Esophagus squamous epithelium (tissue), 5 donors: Measurements from ENCODE around the gene DLG2. TPM values are rescaled to one million over a fixed set of nuclear protein-coding genes. Genes with fewer than 3 reads are reported as not detected.

Experiments used
- DNase-seq: peaks from one replicate; lab custom pipeline; 2025; lab: John Stamatoyannopoulos, UW
- H3K27ac ChIP-seq, 4 donors: fragments of 200-600 bp; sonication (generic); one replicate each; pipeline ENCODE4 v1.5.1; 2016 to 2019; ENCODE audit warnings: mild to moderate bottlenecking in 1 of 4
- H3K27me3 ChIP-seq, 4 donors: fragments of 200-600 bp; sonication (generic); 1 replicate in 3 of 4; 2 replicates in 1 of 4; pipeline versions ENCODE4 v1.5.1 to v1.6.0; 2017 to 2021; ENCODE audit warnings: antibody characterized with exemption in 1 of 4
- H3K36me3 ChIP-seq, 3 donors: fragments of 200-600 bp; sonication (generic); one replicate each; pipeline ENCODE4 v1.5.1; 2016 to 2019
- H3K4me1 ChIP-seq, 3 donors: fragments of 200-600 bp; sonication (generic); one replicate each; pipeline ENCODE4 v1.5.1; 2017 to 2019
- H3K4me3 ChIP-seq, 4 donors: fragments of 200-600 bp; sonication (generic); 1 replicate in 3 of 4; 2 replicates in 1 of 4; pipeline ENCODE4 v1.5.1; 2016 to 2019; ENCODE audit warnings: mild to moderate bottlenecking in 2 of 4, moderate library complexity in 1 of 4
- H3K9me3 ChIP-seq, 3 donors: fragments of 200-600 bp; sonication (generic); one replicate each; pipeline ENCODE4 v1.5.1; 2016 to 2019
- POLR2A ChIP-seq, 4 donors: fragments of 450-650 bp; IDR thresholded peaks; one replicate each; pipeline ENCODE4 v1.6.1; 2017; ENCODE audit warnings: antibody characterized with exemption in 4 of 4, mild to moderate bottlenecking in 4 of 4, moderate library complexity in 3 of 4
- WGBS, 2 donors: methylation state at CpG; one replicate each; pipeline ENCODE4 v1.1.5; 2018; 5-methylcytosine and 5-hydroxymethylcytosine counted together
- intact Hi-C: fragments of 100-400 bp; cut with DNase I; formaldehyde crosslinking; loops from one replicate; pipeline ENCODE4 v1.15.0; 2022
- total RNA-seq, 4 donors: library from RNA; depleted of rRNA; stranded (reverse); fragments of >200 nt; gene quantifications; one replicate each; pipeline ENCODE4 v1.1.0, GENCODE V29; 2016
- TF ChIP-seq, protein P1 (sequence below), 6 experiments: fragments of 450-650 bp in 4 of 6; fragments of 200-600 bp in 2 of 6; sonication (generic) in 2 of 6; IDR thresholded peaks; one replicate each; pipeline ENCODE4 v1.5.1; 2016 to 2019; ENCODE audit warnings: antibody characterized with exemption in 6 of 6, mild to moderate bottlenecking in 4 of 6, moderate library complexity in 4 of 6
- donor health status: DM: yes; HTN: yes; CAD: no.

The DLG2 gene
- total RNA-seq, 4 donors from 2014 or later = 2.9 to 27.7 (median 12.6) TPM

DNA sequence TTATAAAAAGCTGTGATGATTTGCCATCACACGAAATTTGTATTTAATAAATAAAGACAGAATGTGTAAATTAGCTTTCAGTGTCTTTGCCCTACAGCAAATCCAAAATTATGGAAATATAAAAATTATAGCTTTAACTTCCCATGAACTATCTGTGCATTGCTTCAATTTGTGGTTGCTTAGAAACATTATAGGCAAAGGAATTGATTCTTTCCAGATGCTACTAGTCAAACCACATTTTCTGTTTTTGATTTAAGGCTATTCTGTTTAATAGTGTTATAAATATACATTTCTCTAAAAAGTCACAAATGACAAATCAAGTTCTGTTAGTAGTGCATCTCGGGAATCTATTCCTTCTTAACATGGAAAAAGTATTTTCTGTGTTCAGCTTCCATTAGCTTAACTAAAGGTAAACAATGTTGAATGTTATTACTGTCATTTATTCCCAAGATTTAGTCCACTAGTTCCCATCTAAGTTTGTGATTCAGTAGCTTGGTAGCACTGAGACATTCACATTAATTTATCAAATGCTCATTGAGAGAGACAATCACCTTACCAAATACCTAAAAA lies 1254.7 kb downstream of the DLG2 start:
- intact Hi-C loops = no loop called here
- H3K27ac ChIP-seq = no peak overlapping the region
- no peak for TF ChIP-seq POLR2A (IDR thresholded peaks at IDR 0.05)
- no peaks in the 10 kb centered on the region for H3K4me1 ChIP-seq
- no peak for DNase-seq
- H3K9me3 ChIP-seq = no peaks in the 10 kb centered on the region
- no peak overlapping the region for H3K4me3 ChIP-seq
- H3K36me3 ChIP-seq = no peaks in the 10 kb centered on the region
- WGBS, 2 donors = 31 to 40% methylated on average over 2 of the region's 2 CpGs
- no peaks in the 10 kb centered on the region for H3K27me3 ChIP-seq

DNA sequence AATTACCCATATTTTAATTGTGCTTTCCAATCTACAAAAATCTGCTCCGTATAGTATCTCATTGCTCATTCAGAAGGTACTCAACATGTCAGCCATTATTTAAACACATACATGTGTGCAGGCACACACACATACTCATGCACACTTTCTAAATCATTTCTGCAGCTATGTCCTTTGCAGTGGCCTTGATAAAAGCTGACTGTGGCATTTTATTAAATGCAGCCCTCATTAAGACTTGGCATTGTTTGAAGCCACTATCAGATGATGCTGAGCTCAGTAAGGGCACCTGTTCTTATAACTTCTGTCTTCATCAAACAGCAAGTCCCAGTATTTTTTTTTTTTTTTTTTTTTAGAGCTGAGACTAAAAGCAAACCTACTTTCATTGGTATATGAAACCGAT lies 1269.1 kb downstream of the DLG2 start:
- no peaks in the 10 kb centered on the region for H3K36me3 ChIP-seq
- DNase-seq = no peak
- intact Hi-C loops = no loop called here
- H3K27me3 ChIP-seq = no peaks in the 10 kb centered on the region
- no peak for TF ChIP-seq POLR2A (IDR thresholded peaks at IDR 0.05)
- TF ChIP-seq, protein P1, sequence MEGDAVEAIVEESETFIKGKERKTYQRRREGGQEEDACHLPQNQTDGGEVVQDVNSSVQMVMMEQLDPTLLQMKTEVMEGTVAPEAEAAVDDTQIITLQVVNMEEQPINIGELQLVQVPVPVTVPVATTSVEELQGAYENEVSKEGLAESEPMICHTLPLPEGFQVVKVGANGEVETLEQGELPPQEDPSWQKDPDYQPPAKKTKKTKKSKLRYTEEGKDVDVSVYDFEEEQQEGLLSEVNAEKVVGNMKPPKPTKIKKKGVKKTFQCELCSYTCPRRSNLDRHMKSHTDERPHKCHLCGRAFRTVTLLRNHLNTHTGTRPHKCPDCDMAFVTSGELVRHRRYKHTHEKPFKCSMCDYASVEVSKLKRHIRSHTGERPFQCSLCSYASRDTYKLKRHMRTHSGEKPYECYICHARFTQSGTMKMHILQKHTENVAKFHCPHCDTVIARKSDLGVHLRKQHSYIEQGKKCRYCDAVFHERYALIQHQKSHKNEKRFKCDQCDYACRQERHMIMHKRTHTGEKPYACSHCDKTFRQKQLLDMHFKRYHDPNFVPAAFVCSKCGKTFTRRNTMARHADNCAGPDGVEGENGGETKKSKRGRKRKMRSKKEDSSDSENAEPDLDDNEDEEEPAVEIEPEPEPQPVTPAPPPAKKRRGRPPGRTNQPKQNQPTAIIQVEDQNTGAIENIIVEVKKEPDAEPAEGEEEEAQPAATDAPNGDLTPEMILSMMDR (IDR thresholded peaks at IDR 0.05) = no peak
- H3K27ac ChIP-seq = no peak overlapping the region
- no peak overlapping the region for H3K4me3 ChIP-seq
- WGBS, 2 donors = 59 to 63% methylated on average over 2 of the region's 2 CpGs
- no peaks in the 10 kb centered on the region for H3K9me3 ChIP-seq
- no peaks in the 10 kb centered on the region for H3K4me1 ChIP-seq

DNA sequence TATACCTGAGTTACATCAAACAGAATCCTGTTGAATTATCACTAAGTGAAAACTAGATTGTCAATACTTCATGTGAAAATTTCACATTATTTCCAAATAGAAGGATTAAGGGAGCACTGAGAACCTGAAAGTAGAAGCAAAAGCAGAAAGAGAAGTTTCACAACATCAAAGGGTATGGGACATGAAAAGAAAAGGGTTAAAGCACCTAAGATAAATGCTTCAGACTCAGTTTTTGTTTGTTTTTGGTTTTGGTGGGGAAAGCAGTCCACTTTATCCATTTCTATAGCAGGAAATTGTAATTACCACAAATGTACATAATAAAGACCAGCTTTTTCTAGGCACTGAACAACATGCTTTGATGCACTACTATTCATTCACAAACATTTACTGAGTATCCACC lies 1271.2 kb downstream of the DLG2 start:
- DNase-seq = no peak
- intact Hi-C loops = no loop called here
- no peak overlapping the region for H3K4me3 ChIP-seq
- H3K27me3 ChIP-seq = no peaks in the 10 kb centered on the region
- H3K9me3 ChIP-seq = no peaks in the 10 kb centered on the region
- H3K27ac ChIP-seq = no peak overlapping the region
- no peaks in the 10 kb centered on the region for H3K36me3 ChIP-seq
- TF ChIP-seq, protein P1 (IDR thresholded peaks at IDR 0.05) = no peak
- no peak for TF ChIP-seq POLR2A (IDR thresholded peaks at IDR 0.05)
- H3K4me1 ChIP-seq = no peaks in the 10 kb centered on the region

DNA sequence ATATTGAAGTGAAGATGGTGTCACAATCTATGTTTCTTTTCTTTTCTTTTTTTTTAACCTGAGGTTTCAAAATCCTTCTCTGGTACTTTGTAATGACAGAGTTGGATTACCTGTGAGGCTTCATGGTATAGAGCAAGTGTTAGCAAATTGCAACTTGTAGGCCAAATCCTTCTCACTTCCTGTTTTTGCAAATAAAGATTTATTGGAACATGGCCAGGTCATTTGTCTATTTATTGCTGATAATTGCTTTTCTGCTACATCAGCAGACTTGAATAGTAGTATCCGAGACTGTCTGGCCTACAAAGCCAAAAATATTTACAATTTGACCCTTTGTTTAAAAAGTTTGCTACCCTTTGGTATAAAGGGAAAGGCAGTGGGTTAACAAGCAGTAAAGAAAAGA lies 1281.5 kb downstream of the DLG2 start:
- 9 to 25% methylated on average over 1 of the region's 1 CpG for WGBS, 2 donors
- H3K36me3 ChIP-seq = no peaks in the 10 kb centered on the region
- H3K27ac ChIP-seq = no peak overlapping the region
- H3K4me3 ChIP-seq = no peak overlapping the region
- no peak for DNase-seq
- no peak for TF ChIP-seq POLR2A (IDR thresholded peaks at IDR 0.05)
- TF ChIP-seq, protein P1 (IDR thresholded peaks at IDR 0.05) = no peak
- H3K9me3 ChIP-seq = no peaks in the 10 kb centered on the region
- no peaks in the 10 kb centered on the region for H3K4me1 ChIP-seq
- intact Hi-C loops = no loop called here
- no peaks in the 10 kb centered on the region for H3K27me3 ChIP-seq

DNA sequence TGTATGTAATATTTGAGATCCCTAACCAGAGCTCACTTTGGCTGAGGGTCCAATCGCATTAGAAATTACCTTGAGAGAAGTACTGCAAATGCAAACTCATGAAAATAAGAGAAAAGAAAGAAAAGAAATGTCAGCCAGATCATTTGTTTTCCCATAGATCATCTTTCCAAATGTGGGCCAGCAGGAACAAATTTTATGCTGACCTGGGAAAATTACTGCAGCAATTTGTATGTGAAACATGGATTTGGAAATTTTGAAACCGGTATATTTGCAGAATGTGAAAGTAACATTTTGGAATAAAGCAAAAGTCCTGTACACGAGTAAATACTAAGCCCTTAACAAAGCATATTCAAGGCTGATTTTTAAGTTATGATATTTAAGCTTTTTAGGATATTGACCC lies 1282.1 kb downstream of the DLG2 start:
- no peaks in the 10 kb centered on the region for H3K4me1 ChIP-seq
- H3K36me3 ChIP-seq = no peaks in the 10 kb centered on the region
- no peak for TF ChIP-seq POLR2A (IDR thresholded peaks at IDR 0.05)
- TF ChIP-seq, protein P1 (IDR thresholded peaks at IDR 0.05) = no peak
- intact Hi-C loops = no loop called here
- no peaks in the 10 kb centered on the region for H3K9me3 ChIP-seq
- no peak overlapping the region for H3K27ac ChIP-seq
- no peaks in the 10 kb centered on the region for H3K27me3 ChIP-seq
- no peak for DNase-seq
- 61 to 78% methylated on average over 3 of the region's 3 CpGs for WGBS, 2 donors
- H3K4me3 ChIP-seq = no peak overlapping the region

DNA sequence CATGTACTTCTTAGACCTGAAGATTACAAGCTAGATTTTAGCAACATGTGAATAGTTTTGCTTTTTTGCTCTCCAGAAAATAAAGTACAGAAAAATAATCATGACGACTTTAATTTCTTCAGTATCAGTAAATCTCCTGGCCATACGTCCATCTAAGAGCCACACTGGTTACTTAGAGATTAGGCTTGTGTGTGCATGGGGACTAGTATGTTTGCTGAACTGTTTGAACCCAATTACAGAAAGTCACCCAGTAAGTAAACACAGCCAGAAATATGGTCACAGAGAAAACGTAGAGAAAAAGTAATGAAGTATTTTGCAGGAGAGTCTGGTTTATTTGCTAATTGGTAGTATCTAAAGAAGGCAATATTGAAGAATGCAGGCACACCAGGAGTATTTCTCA lies 1287.3 kb downstream of the DLG2 start:
- Histone ChIP-seq H3K27me3 (no peaks in the 10 kb centered on the region), H3K9me3 (no peaks in the 10 kb centered on the region), H3K4me1 (no peaks in the 10 kb centered on the region), H3K27ac (no peak overlapping the region), H3K4me3 (no peak overlapping the region), H3K36me3 (no peaks in the 10 kb centered on the region)
- 46% methylated on average over 3 of the region's 3 CpGs for WGBS, 2 donors
- no peak for DNase-seq
- no peak for TF ChIP-seq POLR2A (IDR thresholded peaks at IDR 0.05)
- TF ChIP-seq, protein P1 (IDR thresholded peaks at IDR 0.05) = no peak
- intact Hi-C loops = no loop called here
